HG03097 (cell line): Measurements from ENCODE around the gene BBS2.
"Not testable (repeated sequence)": the region's sequence is repeated elsewhere in the genome, so short reads cannot be mapped to it uniquely, and the experiment has no call there.

Experiments
- ATAC-seq: cut with Tn5 transposase; IDR thresholded peaks from one replicate; pipeline ENCODE4 v1.9.1; 2021; ENCODE audit not compliant: unreplicated experiment, low FRiP score

BBS2 gene

GRCh38 chr16:56525236-56525635 is 5.4 kb upstream of the BBS2 start:
- ATAC-seq = no peak

- ATAC-seq = no peak
Observed at GRCh38 chr16:56520251-56520577, 390 bp upstream of the BBS2 start.

- ATAC-seq = no peak
Observed at GRCh38 chr16:56518425-56518824, 1.4 kb downstream of the BBS2 start.

DNA sequence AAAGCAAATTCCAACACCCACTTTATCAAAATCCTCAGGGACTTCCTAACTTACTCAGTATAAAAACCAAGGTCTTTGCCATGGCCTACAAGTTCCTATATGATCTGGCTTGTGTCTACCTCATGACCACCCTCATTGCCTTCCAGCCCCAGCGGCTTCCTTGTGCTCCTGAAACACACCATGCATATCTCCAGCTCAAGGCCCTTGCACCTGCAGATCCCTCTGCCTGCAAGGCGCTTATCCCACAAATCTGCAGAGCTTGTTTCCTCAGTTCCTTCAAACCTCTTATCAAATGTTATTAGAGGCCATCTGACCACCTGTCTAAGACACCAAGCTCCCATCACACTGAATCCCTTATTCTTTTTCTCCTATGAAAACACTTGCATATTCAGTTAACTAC is 2.6 kb downstream of the BBS2 start:
- ATAC-seq = no peak

DNA sequence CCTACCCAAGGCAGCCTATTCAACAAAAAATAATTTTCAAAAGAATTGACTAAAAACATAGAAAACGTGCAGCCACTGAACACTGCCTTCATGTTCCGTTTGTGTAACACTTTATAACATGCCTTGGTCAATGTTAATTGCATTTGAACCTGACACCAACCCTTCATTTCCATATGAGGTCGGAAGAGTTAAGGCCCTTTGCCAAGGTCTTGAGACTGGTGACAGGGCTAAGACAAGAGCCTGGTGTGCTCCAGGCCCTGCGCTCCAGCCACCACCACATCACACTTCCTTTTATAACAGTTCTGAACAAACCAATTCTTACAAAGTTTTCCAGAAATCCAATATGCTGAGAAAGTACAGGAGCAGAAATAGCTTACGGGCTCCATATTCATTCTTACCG is 4.2 kb downstream of the BBS2 start:
- ATAC-seq = no peak

DNA sequence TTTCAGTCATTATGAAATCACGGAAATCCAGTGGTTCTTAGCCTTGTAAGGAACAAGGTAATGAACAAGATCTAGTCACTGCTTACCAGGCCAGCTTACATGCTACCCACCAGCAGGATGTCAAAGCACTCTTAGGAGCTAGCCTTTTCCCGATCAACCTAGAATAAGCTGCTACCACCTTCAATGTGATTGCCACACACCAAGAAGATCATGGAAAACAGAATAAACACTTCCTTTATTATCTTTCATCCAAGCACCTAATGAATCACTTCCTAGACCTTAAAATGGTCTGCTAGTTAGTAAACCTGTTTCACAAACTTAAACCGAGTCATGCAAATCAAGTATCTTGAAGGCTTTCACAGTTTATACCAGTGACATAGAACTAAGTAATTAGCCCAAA is 5.0 kb downstream of the BBS2 start:
- ATAC-seq = no peak

DNA sequence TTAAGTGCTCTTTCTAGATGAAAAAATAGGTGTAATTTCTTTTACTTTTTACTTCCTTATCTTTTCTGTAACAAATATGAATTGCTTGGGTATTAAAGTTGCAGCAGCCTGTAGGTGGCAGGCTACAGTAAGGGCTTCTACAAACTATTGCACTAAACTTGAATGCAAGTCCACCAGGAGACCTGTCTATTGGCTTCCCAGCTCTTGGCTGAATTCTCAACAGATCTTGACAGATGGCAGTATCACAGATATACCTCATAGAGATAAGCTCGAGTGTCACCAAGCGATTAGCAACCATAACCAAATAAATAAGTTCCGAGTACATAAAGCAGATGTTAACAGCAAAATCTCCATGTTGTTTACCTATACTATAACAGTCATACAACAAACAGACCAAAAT is 5.9 kb downstream of the BBS2 start:
- ATAC-seq = no peak

- no peak for ATAC-seq
Observed at GRCh38 chr16:56513091-56513490, 6.7 kb downstream of the BBS2 start.

GRCh38 chr16:56512025-56512424 is 7.8 kb downstream of the BBS2 start:
- ATAC-seq = no peak

GRCh38 chr16:56510544-56510943 is 9.3 kb downstream of the BBS2 start:
- ATAC-seq = no peak

- ATAC-seq = no peak
Observed at GRCh38 chr16:56506941-56507340, 12.9 kb downstream of the BBS2 start.

DNA sequence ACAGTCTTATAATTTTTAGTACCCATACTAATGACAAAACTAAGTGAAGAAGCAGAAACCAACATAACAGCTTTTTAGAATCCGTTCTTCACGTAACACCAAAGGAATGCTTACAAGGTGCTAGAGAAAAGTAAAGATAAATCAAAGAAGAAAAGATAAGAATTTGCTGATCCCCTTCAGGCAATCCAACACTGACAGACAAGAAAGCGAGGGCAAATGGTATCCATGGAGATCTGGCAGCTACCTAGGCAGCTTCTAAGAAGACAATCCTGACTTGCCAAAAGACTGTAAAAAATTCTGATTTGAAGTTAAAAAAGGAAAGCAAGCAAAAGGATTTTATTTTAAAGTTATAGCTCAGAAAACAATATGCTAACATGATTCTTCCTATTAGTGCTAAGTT is 14.6 kb downstream of the BBS2 start:
- no peak for ATAC-seq

DNA sequence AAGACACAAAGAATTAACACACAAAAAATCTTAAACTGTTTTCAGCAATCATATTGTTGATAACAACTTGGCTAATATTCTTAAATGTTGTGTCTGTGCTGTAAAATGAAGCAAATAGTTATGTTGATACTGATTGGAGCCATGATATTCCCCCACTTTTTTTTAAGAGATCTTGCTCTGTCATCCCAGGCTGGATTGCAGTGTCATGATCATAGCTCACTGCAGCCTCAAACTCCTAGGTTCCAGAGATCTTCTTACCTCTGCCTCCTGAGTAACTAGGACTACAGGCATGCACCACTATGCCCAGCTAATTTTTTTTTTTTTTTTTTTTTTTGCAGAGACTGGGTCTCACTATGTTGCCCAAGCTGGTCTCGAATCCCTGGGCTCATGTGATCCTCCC is 26.0 kb downstream of the BBS2 start:
- ATAC-seq = no peak

DNA sequence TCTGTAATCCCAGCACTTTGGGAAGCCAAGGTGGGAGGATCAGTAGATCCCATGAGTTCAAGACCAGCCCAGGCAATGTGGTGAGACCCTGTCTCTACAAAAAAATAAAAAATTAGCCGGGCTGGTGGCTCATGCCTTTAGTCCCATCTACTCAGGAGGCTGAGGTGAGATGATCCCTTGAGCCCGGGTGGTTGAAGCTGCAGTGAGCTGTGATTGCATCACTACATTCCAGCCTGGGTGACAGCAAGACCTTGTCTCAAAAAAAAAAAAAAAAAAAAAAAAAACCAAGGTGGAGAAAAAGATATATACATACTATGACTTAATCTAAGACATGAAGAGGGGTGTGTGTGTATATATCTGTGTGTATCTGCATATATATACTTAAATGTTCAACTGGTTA is 26.7 kb downstream of the BBS2 start:
- no peak for ATAC-seq

DNA sequence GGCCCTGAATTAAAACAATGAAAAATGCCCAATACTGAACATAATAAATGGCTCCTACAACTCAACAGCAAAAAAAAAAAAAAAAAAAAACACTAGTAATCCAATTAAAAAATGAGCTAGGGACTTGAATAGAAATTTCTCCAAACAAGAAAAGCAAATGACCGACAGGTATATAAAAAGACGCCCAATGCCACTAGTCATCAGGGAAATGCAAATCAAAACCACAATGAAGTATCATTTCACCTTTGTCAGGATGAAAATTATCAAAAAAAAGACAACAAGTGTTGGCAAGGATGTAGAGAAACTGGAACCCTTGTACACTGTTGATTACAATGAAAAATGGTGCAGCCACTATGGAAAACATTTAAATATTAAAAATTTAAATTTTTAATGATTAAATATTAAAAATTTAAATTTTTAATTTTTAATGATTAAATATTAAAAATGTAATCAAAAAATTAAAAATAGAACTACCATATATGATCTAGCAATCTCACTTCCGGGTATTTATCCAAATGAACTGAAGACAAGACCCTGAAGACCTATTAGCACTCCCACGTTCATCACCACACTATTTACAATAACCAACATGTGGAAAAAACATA is 28.1 kb downstream of the BBS2 start:
- no peak for ATAC-seq

DNA sequence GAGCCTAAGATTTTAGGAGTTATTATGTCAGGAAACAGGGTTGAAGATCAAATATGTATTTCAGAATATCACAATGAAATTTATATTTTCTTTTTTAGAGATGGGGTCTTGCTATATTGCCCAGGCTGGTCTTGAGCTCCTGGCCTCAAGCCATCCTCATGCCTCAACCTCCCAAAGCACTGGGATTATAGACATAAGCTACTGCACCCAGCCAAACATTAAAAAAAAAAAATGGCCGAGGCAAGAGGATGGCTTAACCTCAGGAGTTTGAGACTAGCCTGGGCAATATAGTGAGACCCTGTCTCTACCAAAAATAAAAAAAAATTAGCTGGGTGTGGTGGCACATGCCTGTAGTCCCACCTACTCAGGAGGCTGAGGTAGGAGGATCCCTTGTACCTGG is 31.0 kb downstream of the BBS2 start:
- ATAC-seq = not testable (repeated sequence)

DNA sequence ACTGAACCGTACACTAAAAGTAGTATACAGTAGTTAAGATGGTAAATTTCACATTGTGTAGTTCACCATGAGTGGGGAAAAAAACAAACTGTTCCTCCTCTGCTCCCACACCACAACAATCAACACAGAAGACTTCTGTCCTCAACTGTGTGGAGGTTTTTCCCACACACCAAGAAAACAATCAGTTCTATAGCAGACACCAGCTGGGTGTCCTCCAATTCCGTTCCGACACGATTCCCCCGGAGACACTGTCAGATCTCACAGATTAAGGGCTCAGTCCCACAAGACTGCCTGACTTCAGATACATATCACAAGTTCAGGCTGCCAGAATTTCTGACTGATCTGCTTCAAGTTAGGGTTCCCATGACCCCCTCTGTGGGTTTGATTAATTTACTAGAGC is 31.8 kb downstream of the BBS2 start:
- no peak for ATAC-seq

DNA sequence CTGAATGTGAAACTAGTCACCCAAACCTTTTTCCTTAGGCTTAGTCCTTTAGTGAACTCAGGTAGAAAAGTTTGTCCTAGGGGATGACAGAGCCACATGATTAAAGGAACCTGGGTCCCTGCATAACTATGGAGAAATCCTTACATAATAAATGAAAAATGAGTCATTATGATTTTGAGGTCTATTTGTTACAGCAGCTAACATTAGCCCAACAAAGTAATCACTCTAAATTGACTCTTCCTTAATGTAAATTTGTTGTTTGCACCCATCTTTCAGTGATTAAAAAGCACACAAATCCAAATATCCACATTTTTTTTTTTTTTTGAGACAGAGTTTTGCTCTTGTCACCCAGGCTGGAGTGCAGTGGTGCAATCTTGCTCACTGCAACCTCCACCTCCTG is 36.4 kb downstream of the BBS2 start:
- no peak for ATAC-seq

GRCh38 chr16:56482683-56483236 is 37.1 kb downstream of the BBS2 start:
- ATAC-seq = no peak

DNA sequence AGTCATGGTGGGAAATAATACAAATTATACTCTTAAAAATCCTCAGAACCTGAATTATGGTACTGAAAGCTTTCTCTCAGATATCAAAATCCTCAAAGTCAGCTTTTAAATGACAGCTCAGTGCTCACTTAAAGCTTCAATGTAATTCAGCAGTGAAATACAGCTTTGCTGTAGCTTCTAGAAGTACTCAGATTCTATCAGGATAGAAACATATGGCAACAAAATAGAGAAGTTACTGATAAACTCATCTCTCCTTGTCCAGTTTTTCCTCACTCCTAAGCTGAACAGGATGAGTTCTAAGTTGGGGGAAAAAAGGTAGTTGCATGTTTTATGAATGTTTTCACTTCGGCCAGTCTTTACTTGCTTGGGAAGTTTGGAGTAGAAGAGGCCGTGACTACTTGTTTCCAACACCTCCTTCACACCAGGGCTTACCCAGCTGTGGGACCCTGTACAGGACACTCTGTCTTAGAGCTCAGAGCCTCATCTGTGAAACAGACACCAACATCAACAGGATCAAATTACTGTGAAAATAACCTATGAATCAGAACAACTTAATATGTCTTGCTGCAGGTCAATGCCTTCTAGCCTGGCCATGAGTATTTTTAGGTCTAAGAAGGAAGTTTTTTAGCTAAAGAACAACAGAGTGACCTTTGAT is 38.2 kb downstream of the BBS2 start:
- ATAC-seq = no peak

DNA sequence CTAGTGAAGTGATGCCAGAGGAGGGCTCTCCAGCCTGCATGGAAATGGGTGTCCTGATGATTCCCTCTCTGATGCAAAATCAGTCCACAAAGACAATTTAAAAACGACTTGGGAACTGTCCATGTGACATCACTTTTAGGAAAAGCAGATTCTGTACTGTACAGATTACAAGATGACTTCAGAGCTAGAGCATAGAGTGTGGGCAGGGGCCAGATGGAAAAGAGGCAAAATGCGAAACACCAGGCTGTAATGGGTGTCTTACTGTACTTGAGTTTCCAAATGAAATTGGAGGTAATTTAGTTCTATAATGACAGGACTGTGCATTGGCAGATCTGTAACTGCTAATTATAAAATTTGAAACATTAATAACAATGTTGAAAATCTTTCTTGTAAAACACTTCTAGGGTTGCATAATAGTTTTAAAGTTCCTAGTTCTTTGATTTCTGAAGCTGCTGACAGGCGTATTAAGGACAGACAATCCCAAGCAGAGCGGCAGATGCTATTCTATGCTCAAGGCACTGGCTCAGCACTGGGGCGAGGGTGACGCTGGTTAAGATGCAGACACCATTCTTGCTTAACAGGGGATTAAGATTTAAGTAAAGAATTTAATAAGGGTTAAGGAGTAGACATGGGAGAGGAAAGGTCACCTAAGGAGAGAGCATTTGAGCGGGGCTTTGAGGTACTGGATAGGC is 38.9 kb downstream of the BBS2 start:
- ATAC-seq = no peak

DNA sequence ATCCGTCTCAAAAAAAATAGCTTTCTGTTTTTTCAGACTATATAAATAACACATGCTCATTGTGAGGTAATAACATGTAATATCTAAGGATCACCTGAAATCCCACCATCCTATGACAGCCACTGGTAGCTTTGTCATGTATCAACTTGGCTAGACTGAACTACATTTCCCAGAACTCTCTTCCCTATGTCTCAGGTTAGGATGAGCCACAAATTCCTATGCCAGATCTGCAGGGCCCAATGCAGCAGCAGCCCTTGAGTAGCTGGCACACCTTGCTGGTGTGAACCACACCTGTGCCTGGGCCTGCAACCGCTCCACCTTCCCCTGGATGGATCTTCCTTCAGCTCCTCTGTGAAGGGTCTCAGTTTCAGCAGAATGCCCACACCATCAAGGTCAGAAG is 40.4 kb downstream of the BBS2 start:
- no peak for ATAC-seq
